ENCODE measurements around the gene STEAP3.

STEAP3 gene

DNA sequence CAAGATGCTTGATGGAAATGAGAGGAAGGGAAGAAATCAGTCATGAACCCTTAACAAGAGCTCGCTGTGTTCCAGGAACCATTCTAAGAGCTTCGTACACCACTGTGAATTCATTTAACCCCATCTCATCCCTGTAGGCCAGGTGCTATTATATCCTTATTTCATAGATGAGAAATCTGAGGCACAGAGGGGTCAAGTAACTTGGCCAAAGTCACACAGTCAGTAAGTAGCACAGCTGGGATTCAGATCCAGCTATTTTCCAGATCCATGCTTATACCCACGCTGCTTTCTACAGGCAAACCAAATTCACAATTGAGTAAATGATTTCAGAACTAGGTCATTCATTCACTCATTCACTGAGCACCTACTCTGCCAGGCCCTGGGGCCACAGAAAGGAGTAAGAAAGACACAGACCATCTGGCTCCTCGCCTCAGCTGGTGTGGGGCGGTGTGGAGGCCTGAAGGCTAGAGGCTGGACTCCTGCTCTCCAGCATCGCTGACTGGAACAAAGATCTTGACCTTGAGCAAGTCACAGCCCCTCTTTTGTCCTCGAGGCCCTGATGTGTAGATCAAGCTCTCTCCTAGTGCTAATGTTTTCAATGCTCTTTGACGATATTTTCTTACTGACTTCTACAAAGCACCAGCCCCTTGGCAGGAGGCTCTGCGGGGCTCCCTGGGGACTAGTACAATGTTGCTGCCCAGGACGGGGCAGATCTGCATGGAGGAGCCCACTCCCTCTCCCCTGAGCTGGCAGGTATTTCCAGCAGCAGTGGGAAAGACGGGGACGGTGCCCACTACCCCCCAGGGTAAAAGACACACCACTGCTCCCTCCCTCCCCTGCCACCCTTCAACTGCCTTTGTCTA is 26.5 kb downstream of the STEAP3 start:
- no peak for DNase-seq

DNA sequence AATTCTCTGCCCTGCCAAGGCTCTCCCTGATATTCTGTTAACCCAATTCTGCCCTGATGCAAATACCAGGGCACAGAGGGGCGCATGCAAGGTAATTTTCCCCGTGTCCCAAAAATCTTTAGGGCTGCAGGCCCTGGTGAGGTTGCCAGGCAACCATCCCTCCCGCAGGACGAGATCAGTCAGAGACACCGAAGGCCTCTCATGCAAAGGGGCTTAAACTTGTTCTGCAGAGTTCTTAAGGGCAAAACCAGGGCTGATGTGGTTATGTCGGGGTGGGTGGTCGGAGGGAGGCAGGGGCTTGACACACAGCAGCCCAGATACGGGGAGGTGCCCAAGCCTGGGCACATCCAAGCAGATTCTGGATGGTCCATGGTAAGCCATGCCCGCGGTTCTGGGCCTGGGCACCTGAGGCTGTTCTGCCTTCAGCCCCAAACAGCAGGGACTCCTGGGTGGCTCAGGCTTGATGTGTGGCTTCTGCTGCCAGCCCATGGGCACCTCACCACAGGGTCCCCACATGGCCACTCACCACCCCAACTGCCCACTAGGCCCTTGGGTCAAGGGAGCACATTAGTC is 27.2 kb downstream of the STEAP3 start:
- DNase-seq = no peak

DNA sequence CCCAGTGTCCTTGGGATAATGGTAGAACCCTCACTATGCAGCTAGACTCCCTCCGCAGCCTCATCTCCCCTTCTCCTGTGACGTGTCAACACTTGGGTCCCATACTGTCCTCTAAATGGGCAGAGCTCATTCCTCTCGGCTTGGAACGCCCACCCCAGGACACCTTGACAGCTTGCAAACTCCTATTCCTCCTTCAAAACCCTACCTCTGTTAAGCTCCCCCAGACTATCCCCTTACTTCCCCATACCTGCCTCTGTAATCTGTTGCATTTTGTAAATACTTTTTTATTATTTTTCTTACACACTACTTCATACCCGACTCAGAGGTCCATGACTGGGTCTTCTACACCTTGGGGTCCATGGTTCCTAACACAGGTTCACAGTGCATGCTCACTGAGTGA is 28.0 kb downstream of the STEAP3 start:
- no peak for DNase-seq

DNA sequence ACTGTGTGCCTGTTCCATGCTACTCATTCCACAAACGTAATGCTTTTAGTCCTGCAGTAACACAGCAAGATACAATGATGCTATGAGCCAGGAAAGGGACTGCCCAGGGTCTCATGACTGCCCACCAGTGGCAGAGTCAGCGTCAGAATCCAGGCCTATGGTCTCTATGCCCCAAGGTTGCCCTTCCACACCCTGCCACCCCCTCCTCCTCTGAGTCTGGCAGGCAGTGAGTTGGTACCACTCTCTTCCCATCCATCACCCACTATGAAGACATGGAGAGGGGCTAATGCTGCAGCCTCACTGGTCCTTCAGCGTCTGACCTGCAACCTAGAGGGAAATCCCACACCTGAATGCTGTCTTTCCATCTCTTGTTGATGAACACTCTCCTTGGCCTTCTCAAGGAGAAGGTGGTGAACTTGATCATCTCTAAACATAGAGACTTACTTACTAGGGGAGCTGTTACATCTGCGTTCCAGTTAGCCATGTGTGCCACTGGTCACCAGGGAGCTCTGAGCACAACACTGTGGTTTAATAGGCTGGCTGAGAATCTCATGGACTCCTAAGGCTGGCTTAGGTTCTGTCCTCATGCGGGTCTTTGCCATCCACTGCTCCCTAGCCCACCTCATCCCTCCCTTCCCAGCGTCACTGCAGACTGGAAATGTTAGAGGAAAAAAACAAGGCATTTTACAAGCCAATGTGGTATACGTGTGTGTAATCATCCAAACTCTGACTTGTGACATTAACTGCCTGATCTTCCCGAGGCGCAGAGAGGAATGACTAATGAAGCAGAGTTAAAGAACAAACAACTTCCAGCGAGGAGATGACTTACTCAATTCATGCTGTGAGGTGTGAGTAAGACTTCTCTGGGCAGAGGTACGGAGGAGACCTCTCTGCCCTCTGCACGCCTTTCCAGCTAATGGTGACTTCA is 28.8 kb downstream of the STEAP3 start:
- peak; percentile 95 for DNase-seq

DNA sequence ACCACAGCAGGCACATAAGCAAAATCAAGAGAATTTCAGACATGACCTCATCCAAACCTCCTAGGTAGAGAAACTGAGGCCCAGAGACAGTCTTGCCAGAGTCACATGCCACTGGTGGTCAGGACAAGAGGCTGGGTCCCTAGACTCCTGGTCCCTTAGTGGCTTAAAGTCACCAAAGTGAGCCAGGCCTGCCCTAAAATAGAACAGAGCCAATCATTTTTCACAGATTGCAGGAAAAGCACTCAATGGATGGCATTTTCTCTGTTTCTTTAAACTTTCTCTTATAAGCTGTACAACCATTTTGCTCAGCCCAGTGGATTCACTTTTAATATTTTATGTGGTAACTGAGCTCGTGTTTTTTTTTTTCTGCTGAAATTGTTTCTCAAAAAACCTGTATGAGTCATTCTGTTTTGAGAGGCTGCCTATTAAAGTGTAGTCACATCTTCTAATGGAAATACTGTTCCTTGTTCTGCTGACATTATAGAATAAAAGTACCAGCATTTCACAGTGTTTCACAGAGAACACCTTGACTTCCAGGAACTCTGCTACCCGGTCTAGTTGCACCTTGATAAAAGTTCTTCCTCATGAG is 29.6 kb downstream of the STEAP3 start:
- DNase-seq = peak; percentile 75

DNA sequence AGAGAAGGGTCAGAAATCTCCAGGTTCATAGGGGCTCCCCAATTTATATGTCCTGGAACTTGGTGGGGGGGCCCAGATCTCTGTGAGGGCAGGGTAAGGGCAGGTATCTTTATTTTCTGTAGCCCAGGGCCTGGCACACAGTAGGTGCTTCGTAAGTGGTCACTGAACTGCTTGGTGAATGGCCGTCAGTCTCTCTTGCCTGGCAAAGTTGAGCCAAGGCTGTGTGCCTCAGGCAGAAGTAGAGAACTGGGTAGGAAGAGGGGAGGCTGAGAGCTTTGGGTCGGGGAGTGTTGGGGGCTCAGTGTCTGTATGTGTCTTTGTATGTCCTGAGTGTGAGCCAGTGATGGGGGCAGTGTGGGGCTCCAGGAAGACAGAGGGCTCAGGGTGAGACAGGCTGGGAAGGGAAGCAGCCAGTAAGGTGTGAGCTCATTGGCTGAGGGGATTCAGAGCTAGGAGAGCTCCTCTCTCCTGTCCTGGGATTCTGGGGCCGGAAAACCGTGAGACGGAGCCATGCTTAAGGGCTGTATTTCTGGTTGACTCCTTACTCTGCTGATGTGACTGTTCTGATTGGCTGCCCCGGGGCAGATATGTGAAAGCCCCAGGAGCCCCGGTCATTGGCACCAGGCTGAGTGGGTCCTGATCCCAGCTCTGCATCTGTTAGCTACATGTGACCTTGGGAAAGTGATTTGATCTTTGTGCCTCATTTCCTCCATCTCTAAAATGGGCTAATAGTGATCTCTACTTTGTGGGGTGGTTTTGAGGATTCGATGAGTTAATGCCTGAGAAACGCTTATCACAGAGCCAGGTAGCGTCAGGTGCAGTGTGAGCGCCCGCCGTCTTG is 30.3 kb downstream of the STEAP3 start:
- DNase-seq = no peak

GRCh38 chr2:119254601-119255080 is 31.0 kb downstream of the STEAP3 start:
- DNase-seq = no peak

- DNase-seq = peak; percentile 99
These were observed 32.3 kb downstream of the STEAP3 start for GRCh38 chr2:119255760-119256581.

DNA sequence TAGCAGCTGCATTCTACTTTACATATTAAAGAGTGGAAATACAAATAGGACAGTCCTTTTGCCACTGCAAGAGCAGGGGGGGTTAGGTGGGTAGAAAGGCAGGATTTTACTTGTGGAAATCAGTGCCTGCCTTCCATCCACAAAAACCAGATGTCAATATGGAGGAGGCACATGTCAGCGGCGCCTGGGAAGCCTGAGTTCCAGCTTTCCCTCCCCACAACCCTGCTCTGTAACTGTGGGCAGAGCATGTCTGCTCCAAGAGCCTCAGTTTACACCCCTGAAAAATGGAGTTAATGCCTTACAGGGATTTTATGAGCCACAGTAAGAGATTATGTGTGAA is 32.9 kb downstream of the STEAP3 start:
- DNase-seq = no peak

GRCh38 chr2:119257198-119257597 is 33.6 kb downstream of the STEAP3 start:
- no peak for DNase-seq

DNA sequence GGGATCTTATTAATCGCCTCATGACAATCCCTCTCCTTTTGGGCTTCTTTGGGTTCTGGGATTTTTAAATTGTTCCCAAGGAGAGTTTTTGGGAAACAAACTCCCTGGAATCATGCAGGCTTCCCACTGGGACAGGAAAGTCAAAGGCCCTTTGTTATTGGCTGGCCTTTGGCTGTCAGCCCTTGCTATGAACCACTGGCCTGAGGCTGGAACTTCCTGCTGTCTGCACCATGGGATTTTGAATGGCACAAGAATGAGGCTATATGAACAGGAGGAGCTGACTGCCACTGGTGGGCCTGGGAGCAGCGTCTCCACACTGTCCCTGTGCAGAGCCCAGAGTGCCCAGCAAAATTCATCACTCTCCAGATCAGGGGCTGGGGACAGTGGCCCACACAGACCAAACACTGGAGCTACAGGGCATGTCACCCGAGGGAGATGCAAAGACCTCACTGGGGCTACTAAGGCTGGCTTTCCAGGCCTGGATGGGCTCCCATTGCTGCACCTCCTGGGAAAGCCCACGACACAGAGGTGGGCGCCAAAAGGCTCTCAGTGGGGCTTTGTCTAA is 35.7 kb downstream of the STEAP3 start:
- DNase-seq = peak; percentile 20

DNA sequence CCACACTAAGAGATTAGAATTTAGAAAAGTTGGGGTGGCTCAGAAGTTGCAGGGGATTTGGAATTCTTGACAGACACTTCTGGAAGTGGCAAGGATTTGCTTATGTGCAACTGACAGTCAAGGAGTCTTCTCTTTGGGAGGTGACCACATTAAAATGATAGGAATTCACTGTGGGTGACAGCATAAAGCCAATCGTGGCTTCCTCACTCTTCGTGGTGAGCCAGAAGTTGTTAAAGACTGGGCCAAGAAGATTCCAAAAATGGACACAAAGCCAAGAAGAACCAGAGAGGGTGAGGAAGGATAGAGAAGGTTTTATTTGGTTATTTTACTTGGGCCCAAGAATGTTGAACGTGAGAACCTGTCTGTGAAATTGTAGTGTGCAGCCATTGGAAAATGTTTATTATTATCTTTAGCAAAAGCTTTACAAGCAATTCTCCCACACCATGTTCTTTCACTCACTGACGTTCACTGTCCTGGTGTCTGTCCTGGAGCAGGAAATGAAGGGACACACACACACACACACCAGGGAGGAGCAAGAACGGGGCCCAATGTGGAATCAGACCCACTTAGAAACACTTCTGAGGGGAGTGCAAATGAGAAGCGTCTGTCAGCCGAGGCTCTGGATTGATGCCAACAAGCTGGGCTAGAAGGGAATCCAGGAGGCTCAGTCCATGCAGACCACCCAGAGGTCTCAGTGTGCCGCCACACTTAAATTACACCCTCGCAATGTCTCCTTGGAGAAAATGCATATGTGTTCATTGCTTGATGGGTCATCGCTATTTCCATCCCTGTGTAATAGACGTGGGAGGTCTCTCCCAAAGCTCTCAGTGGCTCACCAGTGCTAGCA is 37.2 kb downstream of the STEAP3 start:
- peak; percentile 93 for DNase-seq

DNA sequence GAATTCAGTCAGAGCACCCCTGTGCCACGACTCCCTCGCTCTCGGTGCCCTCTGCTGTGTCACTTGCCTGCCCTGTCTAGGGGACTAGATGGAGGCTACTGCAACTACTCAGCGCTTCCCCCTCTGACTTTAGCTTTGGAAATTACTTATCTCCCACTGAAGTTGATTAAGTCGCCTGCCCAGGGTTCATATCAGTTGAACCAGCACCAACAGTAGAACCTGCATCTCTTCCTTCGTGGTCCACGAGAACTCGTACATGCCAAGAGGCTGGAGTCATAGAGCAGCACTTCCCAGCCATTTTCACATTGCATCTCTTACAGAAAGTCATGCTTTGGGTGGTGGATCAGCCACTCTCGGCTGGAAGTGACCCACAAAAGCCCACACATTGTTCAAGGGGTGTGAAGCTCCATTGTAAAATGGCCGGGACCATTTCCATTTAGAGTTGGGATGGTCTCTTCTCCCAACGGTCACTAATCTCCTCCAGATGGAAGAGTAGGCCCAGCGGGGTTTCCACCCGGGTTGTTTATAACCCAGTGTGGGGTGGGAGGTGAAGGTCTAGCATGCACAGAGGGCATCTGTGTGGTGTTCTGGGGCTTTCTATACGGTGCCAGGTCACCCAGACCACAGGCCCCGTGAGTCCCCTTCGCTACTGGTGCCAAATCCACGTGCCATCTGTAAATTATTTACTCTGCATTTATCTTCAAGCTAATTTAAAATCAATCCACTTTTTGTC is 38.0 kb downstream of the STEAP3 start:
- peak; percentile 40 for DNase-seq

DNA sequence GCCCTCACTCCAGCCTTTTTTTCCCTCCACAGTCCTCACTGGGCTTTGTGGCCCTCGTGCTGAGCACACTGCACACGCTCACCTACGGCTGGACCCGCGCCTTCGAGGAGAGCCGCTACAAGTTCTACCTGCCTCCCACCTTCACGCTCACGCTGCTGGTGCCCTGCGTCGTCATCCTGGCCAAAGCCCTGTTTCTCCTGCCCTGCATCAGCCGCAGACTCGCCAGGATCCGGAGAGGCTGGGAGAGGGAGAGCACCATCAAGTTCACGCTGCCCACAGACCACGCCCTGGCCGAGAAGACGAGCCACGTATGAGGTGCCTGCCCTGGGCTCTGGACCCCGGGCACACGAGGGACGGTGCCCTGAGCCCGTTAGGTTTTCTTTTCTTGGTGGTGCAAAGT is 39.4 kb downstream of the STEAP3 start:
- no peak for DNase-seq

- no peak for DNase-seq
These were observed 40.0 kb downstream of the STEAP3 start for GRCh38 chr2:119263656-119264055.

DNA sequence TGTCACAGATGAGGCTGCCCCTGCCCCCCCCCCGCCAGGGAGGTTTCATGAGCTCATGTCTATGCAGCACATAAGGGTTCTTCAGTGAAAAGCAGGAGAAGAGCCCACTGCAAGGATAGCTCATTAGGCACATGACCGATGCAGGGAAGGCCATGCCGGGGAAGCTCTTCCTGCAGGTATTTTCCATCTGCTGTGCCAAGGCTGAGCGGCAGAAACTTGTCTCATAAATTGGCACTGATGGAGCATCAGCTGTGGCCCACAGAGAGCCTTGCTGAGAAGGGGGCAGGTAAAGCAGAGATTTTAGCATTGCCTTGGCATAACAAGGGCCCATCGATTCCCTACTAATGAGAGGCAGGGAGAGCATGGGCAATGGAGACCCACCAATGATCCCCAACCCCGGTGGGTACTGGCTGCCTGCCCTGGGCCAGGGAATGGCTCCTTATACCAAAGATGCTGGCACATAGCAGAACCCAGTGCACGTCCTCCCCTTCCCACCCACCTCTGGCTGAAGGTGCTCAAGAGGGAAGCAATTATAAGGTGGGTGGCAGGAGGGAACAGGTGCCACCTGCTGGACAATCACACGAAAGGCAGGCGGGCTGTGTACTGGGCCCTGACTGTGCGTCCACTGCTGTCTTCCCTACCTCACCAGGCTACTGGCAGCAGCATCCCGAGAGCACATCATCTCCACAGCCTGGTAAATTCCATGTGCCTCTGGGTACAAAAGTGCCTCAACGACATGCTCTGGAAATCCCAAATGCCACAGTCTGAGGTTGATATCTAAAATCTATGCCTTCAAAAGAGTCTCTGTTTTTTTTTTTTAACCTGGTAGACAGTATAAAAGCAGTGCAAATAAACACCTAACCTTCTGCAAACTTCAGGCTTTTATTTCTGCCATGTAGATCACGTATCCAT is 41.4 kb downstream of the STEAP3 start:
- DNase-seq = peak; percentile 52

DNA sequence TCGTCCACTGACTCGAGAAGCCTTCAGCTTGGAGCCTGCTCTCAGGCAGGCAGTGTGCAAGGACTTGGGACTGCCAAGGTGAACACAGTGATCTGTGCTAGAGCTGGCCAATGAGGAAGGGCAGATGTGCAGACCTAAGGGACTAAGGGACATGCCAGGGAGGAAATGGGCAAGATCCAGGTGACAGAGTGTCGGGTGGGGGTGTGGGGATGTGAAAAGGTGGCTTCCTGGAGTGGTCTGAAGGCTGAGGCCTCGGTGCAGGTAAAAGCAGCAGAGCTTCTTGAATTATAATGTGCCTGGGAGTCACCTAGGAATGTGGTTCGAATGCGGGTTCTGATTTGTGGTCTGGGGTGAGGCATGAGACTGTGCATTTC is 42.0 kb downstream of the STEAP3 start:
- no peak for DNase-seq

DNA sequence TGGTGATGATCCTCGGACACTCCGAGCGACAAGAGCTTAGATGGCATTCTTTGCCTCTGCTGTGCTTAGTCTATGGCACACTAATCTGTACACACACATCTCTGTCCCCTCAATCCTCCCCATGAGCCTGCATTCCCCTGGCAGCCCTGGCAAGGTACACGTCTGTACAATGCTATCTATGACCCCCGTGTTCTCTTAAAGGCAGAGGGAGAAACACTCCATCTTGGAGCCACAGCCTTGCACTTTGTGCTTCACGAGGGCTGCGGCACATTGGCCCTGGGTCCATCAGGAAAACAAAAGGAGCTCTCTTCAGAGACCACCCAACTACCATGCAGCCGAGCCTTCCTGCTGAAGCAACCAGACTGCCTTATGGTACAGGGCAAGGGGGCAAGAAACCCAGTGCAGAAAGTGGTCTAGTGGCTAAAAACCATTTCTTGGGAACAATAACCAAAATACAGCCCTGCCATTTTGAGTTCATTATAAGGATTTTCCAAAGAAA is 42.5 kb downstream of the STEAP3 start:
- DNase-seq = no peak

Data from fibroblast of upper back skin (primary cell).